ENCODE data around the gene UBAC2. TPM values are rescaled to one million over a fixed set of nuclear protein-coding genes. Genes with fewer than 3 reads are reported as not detected.

The UBAC2 gene
- total RNA-seq, 1 donor from 2014 or later: 87.7 TPM

DNA sequence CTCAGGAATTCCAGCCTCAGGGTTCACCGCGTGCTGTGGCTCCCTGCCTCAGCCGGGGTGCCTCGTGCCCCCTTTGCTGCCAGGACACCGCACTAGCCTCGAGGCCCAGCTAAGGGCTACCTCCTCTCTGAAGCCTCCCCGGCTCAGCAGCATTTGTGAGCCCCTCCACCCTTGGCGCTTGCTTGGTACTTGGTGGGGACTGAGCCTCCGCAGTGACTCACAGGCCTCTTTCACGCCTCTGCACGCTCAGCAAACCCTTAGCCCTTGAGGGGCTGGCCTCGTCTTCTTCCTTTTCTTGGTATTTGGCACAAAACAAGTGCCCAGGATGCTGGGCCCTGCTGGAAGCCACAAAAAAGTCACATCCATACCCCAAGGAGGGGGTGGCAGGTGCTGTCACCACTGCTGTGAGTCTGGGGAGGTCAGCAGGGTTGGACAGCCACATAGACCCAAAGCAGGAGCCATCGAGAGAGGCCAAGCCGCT lies 215.2 kb downstream of the UBAC2 start:
- Mint-ChIP-seq H3K27me3 (ENCODE audit: insufficient read depth, low read depth) (peaks cover 8% of the 10 kb centered on the region), H3K27ac (no peak overlapping the region)
- peaks cover 13% of the 10 kb centered on the region for H3K4me1 ChIP-seq

DNA sequence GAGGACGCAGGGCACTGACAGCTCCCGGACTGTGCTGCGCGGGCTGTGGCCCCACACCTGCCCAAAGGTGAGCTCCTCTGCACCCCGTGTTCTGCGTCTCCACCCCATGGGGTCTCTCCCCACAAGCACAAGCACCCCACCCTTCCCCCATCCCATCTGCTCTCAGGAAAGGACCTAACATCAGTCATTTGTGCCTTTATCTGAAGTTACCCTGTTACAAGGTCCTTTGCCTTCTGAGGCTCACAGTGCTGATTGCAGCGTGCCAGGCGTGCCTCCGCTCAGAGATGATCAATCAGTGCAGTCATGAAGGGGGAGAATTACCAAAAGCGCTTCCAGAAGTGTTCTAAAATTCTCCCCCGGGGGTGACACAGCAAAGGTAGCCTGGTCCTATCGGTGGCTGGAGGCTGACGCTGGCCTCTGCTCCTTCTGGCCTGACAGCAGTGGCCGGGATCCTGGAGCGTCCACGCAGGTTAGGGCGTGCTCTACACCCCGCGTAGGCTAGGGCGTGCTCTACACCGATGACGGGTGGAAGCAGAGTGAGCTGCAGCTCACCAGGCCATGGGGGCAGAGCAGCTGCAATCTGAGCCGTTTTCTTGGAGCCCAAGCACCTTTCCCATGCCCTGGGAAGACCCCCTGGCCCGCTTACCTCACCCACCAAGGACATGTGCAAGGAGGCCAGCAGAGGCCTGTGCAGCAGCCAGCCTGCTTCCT lies 215.9 kb downstream of the UBAC2 start:
- H4K20me1 ChIP-seq (ENCODE audit: low read depth): no peaks in the 10 kb centered on the region
- H3K9me3 ChIP-seq (ENCODE audit: low read depth): no peaks in the 10 kb centered on the region
- no peaks in the 10 kb centered on the region for H3K27me3 ChIP-seq
- TF ChIP-seq, protein P1, sequence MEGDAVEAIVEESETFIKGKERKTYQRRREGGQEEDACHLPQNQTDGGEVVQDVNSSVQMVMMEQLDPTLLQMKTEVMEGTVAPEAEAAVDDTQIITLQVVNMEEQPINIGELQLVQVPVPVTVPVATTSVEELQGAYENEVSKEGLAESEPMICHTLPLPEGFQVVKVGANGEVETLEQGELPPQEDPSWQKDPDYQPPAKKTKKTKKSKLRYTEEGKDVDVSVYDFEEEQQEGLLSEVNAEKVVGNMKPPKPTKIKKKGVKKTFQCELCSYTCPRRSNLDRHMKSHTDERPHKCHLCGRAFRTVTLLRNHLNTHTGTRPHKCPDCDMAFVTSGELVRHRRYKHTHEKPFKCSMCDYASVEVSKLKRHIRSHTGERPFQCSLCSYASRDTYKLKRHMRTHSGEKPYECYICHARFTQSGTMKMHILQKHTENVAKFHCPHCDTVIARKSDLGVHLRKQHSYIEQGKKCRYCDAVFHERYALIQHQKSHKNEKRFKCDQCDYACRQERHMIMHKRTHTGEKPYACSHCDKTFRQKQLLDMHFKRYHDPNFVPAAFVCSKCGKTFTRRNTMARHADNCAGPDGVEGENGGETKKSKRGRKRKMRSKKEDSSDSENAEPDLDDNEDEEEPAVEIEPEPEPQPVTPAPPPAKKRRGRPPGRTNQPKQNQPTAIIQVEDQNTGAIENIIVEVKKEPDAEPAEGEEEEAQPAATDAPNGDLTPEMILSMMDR (IDR thresholded peaks at IDR 0.05): no peak
- TF ChIP-seq EZH2phosphoT487 (IDR thresholded peaks at IDR 0.05): no peak
- TF ChIP-seq EZH2 (IDR thresholded peaks at IDR 0.05): no peak
- no peak for DNase-seq (ENCODE audit: low spot score)
- H3K4me1 Mint-ChIP-seq: peaks cover 18% of the 10 kb centered on the region
- H3K9me3 Mint-ChIP-seq: peaks cover 3% of the 10 kb centered on the region
- H3K9ac ChIP-seq: no peak overlapping the region
- H3K27ac ChIP-seq: no peak overlapping the region
- H3K4me2 ChIP-seq: peak overlapping the region; percentile 64
- H3F3A ChIP-seq (ENCODE audit: low read depth): no peaks in the 10 kb centered on the region
- no peak overlapping the region for H3K4me3 ChIP-seq
- H3K36me3 ChIP-seq: no peaks in the 10 kb centered on the region
- H3K79me2 ChIP-seq (ENCODE audit: low read depth): no peaks in the 10 kb centered on the region
- peak overlapping the region; percentile 67 for H3K4me3 Mint-ChIP-seq
- H3K4me1 ChIP-seq: peaks cover 13% of the 10 kb centered on the region
- no peaks in the 10 kb centered on the region for H3K36me3 Mint-ChIP-seq
- peaks cover 12% of the 10 kb centered on the region for H3K27me3 Mint-ChIP-seq (ENCODE audit: insufficient read depth, low read depth)
- H2AFZ ChIP-seq (replicated peaks): no peak overlapping the region
- H3K27ac Mint-ChIP-seq: no peak overlapping the region

More for the DNA sequence above, 215.2 kb downstream of the UBAC2 start:
- no peaks in the 10 kb centered on the region for H3K36me3 Mint-ChIP-seq
- Histone ChIP-seq H3F3A (ENCODE audit: low read depth) (no peaks in the 10 kb centered on the region), H3K4me2 (no peak overlapping the region), H3K27me3 (no peaks in the 10 kb centered on the region), H3K9ac (no peak overlapping the region), H3K9me3 (ENCODE audit: low read depth) (no peaks in the 10 kb centered on the region), H3K36me3 (no peaks in the 10 kb centered on the region), H3K79me2 (ENCODE audit: low read depth) (no peaks in the 10 kb centered on the region), H4K20me1 (ENCODE audit: low read depth) (no peaks in the 10 kb centered on the region), H3K27ac (no peak overlapping the region), H3K4me3 (no peak overlapping the region), H2AFZ (replicated peaks) (no peak overlapping the region)
- no peak for TF ChIP-seq EZH2 (IDR thresholded peaks at IDR 0.05)
- TF ChIP-seq EZH2phosphoT487 (IDR thresholded peaks at IDR 0.05): no peak
- TF ChIP-seq, protein P1 (IDR thresholded peaks at IDR 0.05): no peak
- peaks cover 18% of the 10 kb centered on the region for H3K4me1 Mint-ChIP-seq
- H3K4me3 Mint-ChIP-seq: no peak overlapping the region
- DNase-seq (ENCODE audit: low spot score): no peak
- H3K9me3 Mint-ChIP-seq: peaks cover 3% of the 10 kb centered on the region

DNA sequence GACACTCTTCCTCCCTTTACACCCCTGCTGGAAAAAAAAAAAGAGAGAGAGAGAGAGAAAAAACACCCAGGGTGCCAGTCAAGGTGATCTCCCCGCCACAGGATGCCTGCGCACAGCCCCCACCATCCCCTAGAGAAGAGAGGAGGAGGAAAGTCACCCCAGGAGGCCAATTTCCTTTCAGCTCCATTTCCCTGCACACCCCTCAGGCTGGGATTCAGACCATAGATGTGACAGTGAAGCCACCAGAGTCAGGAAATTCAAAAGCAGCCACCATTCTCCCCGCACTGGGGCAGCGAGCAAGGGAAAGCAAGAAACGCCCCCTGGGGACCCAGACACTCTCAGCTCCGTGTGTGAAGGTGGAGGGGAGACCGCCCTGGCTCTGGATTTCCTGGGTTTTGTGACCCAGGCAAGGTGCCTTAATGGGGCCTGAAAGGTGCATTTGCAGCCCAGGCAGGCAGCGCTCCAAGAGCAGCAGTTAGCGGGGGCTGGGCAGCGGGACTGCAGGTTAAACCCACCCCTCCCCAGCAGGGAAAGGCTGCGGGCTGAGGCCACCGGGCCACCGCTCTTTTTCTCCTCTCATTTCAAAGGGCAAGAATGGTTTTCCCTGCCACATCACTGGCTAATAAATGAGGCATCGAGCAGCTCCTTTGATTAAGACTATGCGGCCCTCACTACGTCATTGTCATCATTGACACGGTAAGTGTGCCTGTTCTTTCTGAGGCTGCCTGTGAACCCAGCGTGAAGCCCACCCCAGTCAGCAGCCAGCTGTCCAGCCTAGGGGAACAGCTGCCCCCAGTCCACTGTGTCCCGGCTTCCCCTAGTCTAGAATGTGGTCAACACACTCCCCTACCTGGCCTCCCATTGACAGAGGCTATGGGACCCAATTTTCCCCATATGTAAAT lies 216.8 kb downstream of the UBAC2 start:
- Mint-ChIP-seq H3K27ac (no peak overlapping the region), H3K9me3 (no peaks in the 10 kb centered on the region), H3K27me3 (ENCODE audit: insufficient read depth, low read depth) (peaks cover 12% of the 10 kb centered on the region), H3K36me3 (no peaks in the 10 kb centered on the region), H3K4me1 (peaks cover 18% of the 10 kb centered on the region), H3K4me3 (peak overlapping the region; percentile 67)
- Histone ChIP-seq H3K27ac (no peak overlapping the region), H3K9me3 (ENCODE audit: low read depth) (no peaks in the 10 kb centered on the region), H3K27me3 (no peaks in the 10 kb centered on the region), H3K4me1 (peaks cover 13% of the 10 kb centered on the region), H3K36me3 (no peaks in the 10 kb centered on the region), H2AFZ (replicated peaks) (no peak overlapping the region), H3K9ac (no peak overlapping the region), H3K4me2 (peak overlapping the region; percentile 64), H3F3A (ENCODE audit: low read depth) (no peaks in the 10 kb centered on the region), H3K79me2 (ENCODE audit: low read depth) (no peaks in the 10 kb centered on the region), H3K4me3 (no peak overlapping the region), H4K20me1 (ENCODE audit: low read depth) (no peaks in the 10 kb centered on the region)
- peak; percentile 53 for DNase-seq (ENCODE audit: low spot score)
- TF ChIP-seq, protein P1 (IDR thresholded peaks at IDR 0.05): peak; percentile 9
- TF ChIP-seq EZH2phosphoT487 (IDR thresholded peaks at IDR 0.05) (no peak), EZH2 (IDR thresholded peaks at IDR 0.05) (no peak)

All from neural progenitor cell (in vitro differentiated cells).